ENCODE data around the gene FGGY. TPM values are rescaled to one million over a fixed set of nuclear protein-coding genes. Genes with fewer than 3 reads are reported as not detected.

The FGGY gene
- total RNA-seq, 1 donor from 2014 or later = 24.3 TPM

GRCh38 chr1:59399642-59400041 lies 102.7 kb downstream of the FGGY start:
- TF ChIP-seq, protein P1, sequence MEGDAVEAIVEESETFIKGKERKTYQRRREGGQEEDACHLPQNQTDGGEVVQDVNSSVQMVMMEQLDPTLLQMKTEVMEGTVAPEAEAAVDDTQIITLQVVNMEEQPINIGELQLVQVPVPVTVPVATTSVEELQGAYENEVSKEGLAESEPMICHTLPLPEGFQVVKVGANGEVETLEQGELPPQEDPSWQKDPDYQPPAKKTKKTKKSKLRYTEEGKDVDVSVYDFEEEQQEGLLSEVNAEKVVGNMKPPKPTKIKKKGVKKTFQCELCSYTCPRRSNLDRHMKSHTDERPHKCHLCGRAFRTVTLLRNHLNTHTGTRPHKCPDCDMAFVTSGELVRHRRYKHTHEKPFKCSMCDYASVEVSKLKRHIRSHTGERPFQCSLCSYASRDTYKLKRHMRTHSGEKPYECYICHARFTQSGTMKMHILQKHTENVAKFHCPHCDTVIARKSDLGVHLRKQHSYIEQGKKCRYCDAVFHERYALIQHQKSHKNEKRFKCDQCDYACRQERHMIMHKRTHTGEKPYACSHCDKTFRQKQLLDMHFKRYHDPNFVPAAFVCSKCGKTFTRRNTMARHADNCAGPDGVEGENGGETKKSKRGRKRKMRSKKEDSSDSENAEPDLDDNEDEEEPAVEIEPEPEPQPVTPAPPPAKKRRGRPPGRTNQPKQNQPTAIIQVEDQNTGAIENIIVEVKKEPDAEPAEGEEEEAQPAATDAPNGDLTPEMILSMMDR (conservative IDR thresholded peaks at IDR 0.05; ENCODE audit: low read depth, low read length) = no peak
- DNase-seq (ENCODE audit: low read depth) = no peak
- H3K4me3 ChIP-seq (ENCODE audit: low read depth, low read length) = no peak overlapping the region

DNA sequence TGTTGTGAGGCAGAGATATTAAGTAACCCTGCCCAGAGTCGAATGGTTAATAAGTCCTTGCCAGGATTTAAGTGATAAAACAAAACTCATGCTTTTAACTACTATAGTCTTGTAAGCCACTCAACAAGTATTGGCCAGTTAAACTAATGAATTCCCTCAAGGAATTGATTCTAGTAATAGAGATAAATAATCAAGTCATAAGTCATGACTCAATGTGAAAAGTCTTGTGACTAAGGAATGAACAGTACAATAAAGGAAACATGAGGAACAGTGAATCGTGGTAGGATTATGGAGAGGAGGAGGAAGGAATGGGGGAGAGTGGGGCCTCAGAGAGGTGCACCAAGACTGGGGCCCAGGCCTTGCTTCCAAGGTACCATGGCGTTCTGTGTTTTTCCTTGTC lies 104.7 kb downstream of the FGGY start:
- TF ChIP-seq, protein P1 (conservative IDR thresholded peaks at IDR 0.05; ENCODE audit: low read depth, low read length) = no peak
- DNase-seq (ENCODE audit: low read depth) = no peak
- H3K4me3 ChIP-seq (ENCODE audit: low read depth, low read length) = no peak overlapping the region

DNA sequence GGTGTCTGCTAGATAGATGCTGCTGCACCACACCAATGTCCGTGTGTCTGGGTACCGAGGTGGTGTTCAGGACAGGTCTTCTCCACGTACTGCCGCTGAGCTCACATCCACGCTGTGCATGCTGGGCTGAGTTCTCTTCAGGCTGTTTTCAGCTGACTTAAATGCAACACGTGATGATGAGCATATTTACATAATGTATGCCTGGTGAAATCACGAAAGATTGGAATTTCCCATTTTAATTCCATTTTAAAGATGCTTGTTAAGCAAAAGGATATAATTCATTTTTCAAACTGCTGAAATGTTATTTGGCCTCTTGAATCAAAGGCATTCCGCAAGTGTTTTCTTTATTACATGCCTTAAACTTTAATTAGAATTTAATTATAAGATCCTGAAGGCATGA lies 107.9 kb downstream of the FGGY start:
- DNase-seq (ENCODE audit: low read depth) = no peak
- TF ChIP-seq, protein P1 (conservative IDR thresholded peaks at IDR 0.05; ENCODE audit: low read depth, low read length) = no peak

DNA sequence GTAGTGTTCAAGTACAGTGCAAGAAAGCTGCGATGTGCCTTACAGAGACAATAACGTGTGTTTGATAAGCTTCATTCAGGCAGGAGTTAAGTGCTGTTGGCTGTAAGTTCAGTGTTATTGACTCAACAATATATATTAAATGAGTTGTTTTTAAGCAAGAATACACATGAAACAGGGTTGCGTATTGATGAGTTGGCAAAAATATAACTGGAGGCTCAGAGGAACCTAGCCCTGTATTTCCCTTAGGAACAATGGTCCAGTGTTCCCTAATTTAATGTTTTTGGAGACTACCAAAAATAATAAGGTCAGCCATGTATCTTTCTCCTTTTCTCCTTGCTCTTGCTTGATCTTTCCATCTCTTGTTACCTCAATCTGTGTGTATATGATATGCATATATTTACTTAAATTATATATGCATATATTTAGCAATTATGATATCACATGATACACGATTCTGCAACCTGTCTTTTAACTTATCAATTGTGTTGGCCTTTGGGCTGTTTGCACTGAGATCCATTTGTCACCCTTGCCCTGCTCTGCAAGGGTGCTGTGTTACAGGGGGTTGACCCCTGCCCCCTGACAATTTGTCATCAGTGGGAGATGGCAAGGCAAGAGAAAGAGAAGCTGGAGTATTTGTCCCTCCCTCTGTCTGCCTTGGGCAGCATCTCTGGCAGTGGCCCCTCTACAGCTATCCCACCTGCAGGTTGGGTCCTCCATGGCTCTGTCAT lies 109.7 kb downstream of the FGGY start:
- TF ChIP-seq, protein P1 (conservative IDR thresholded peaks at IDR 0.05; ENCODE audit: low read depth, low read length) = no peak
- DNase-seq (ENCODE audit: low read depth) = no peak
- no peak overlapping the region for H3K4me3 ChIP-seq (ENCODE audit: low read depth, low read length)

More for the DNA sequence above, 107.9 kb downstream of the FGGY start:
- no peak overlapping the region for H3K4me3 ChIP-seq (ENCODE audit: low read depth, low read length)

DNA sequence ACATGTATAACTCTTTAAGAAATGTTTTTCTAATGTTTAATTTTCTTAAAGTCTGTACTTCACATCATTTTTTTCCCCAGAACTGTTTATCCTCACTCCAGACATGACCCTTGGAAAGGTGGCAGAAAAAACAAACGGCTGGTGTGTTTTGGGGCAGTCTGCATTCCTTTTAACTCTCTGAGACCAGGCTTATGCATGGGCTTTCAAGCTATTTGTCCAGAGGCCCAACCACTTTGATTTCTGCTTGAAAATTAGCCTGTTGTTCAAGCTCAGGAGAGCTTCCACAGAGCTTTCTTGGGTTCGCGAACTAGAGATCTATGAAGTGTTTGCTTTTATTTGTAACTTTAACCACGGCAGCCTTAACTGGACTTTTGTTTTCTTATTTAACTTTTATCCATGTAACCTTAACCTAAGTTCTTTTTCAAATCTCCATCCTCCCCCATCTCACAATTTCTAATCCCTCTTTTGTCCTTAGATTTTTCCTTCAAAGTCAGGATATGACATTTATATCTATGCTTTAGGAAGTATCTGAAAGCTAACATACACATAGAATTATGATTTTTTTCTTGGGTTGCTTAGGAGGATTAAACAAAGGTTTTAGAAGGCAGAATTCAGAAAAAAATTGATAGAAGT lies 111.8 kb downstream of the FGGY start:
- H3K4me3 ChIP-seq (ENCODE audit: low read depth, low read length) = no peak overlapping the region
- no peak for DNase-seq (ENCODE audit: low read depth)
- TF ChIP-seq, protein P1 (conservative IDR thresholded peaks at IDR 0.05; ENCODE audit: low read depth, low read length) = no peak

- TF ChIP-seq, protein P1 (conservative IDR thresholded peaks at IDR 0.05; ENCODE audit: low read depth, low read length) = no peak
- no peak for DNase-seq (ENCODE audit: low read depth)
- H3K4me3 ChIP-seq (ENCODE audit: low read depth, low read length) = no peak overlapping the region
Observed at GRCh38 chr1:59409549-59409948, 112.7 kb downstream of the FGGY start.
